ENCODE measurements around the gene KCND3.

KCND3 gene

DNA sequence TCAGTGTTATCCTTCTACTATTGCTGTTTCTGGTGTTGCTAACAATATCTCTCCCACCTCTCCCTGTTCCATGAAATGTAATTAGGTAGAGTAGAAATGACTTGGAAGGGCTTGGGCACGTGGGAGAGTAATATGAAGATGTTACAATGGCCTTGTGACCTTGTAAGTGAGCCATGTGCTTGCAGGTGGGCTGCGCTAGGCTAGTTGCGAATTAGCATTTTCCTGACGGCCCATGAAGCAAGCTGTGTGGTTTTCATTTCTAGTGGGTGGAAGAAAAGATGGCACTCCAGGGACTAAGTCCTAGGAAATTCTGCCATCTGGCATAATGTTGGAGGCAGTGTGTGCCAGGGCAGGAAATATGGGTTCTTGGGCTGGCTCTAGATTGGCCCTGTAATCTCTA lies 241.5 kb downstream of the KCND3 start:
- no peak for DNase-seq (ENCODE audit: low read depth in 1 of 2, low spot score in 1 of 2)
- no peak overlapping the region for H3K27ac ChIP-seq (replicated peaks)
- TF ChIP-seq, protein P1, sequence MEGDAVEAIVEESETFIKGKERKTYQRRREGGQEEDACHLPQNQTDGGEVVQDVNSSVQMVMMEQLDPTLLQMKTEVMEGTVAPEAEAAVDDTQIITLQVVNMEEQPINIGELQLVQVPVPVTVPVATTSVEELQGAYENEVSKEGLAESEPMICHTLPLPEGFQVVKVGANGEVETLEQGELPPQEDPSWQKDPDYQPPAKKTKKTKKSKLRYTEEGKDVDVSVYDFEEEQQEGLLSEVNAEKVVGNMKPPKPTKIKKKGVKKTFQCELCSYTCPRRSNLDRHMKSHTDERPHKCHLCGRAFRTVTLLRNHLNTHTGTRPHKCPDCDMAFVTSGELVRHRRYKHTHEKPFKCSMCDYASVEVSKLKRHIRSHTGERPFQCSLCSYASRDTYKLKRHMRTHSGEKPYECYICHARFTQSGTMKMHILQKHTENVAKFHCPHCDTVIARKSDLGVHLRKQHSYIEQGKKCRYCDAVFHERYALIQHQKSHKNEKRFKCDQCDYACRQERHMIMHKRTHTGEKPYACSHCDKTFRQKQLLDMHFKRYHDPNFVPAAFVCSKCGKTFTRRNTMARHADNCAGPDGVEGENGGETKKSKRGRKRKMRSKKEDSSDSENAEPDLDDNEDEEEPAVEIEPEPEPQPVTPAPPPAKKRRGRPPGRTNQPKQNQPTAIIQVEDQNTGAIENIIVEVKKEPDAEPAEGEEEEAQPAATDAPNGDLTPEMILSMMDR (IDR thresholded peaks at IDR 0.05; ENCODE audit: insufficient read depth, low read length): no peak
- no peak for TF ChIP-seq GABPA (IDR thresholded peaks at IDR 0.05; ENCODE audit: low read depth)
- TF ChIP-seq, protein P2, sequence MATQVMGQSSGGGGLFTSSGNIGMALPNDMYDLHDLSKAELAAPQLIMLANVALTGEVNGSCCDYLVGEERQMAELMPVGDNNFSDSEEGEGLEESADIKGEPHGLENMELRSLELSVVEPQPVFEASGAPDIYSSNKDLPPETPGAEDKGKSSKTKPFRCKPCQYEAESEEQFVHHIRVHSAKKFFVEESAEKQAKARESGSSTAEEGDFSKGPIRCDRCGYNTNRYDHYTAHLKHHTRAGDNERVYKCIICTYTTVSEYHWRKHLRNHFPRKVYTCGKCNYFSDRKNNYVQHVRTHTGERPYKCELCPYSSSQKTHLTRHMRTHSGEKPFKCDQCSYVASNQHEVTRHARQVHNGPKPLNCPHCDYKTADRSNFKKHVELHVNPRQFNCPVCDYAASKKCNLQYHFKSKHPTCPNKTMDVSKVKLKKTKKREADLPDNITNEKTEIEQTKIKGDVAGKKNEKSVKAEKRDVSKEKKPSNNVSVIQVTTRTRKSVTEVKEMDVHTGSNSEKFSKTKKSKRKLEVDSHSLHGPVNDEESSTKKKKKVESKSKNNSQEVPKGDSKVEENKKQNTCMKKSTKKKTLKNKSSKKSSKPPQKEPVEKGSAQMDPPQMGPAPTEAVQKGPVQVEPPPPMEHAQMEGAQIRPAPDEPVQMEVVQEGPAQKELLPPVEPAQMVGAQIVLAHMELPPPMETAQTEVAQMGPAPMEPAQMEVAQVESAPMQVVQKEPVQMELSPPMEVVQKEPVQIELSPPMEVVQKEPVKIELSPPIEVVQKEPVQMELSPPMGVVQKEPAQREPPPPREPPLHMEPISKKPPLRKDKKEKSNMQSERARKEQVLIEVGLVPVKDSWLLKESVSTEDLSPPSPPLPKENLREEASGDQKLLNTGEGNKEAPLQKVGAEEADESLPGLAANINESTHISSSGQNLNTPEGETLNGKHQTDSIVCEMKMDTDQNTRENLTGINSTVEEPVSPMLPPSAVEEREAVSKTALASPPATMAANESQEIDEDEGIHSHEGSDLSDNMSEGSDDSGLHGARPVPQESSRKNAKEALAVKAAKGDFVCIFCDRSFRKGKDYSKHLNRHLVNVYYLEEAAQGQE (IDR thresholded peaks at IDR 0.05; ENCODE audit: insufficient replicate concordance, low read depth): no peak
- TF ChIP-seq SPI1 (IDR thresholded peaks at IDR 0.05; ENCODE audit: borderline replicate concordance, low read depth): no peak
- no peak for TF ChIP-seq POLR2AphosphoS5 (IDR thresholded peaks at IDR 0.05; ENCODE audit: low read depth)
- H3K27me3 ChIP-seq (ENCODE audit: insufficient read depth, poor library complexity, severe bottlenecking): no peaks in the 10 kb centered on the region
- no peak overlapping the region for H3K4me3 ChIP-seq (replicated peaks; ENCODE audit: insufficient read depth, low read length)

DNA sequence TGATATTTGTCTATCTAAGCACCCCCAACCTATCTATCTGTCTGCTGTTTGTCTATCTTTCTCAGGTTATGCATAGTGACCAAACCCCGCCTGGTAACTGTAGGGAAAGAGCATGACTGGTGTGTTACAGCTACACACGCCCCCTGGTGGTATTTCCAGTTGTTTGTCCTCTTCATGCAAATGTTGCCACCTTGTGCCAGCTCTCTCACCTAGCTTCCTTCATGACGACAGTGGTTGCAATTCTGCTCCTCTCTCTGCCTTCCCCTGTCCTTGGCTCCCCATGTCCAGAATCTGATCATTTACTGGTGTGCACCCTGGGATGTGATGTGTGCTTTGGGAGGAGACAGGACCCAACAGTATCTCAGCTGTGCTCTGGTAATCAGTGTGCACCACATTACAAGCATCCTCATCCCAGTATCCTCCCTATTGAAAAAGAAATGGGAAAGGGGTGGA lies 242.2 kb downstream of the KCND3 start:
- TF ChIP-seq, protein P1 (IDR thresholded peaks at IDR 0.05; ENCODE audit: insufficient read depth, low read length): peak; percentile 74
- TF ChIP-seq, protein P2 (IDR thresholded peaks at IDR 0.05; ENCODE audit: insufficient replicate concordance, low read depth): no peak
- peak; percentile 64 to 85 for DNase-seq (ENCODE audit: low read depth in 1 of 2, low spot score in 1 of 2)
- Histone ChIP-seq H3K27ac (replicated peaks) (no peak overlapping the region), H3K27me3 (ENCODE audit: insufficient read depth, poor library complexity, severe bottlenecking) (no peaks in the 10 kb centered on the region), H3K4me3 (replicated peaks; ENCODE audit: insufficient read depth, low read length) (no peak overlapping the region)

DNA sequence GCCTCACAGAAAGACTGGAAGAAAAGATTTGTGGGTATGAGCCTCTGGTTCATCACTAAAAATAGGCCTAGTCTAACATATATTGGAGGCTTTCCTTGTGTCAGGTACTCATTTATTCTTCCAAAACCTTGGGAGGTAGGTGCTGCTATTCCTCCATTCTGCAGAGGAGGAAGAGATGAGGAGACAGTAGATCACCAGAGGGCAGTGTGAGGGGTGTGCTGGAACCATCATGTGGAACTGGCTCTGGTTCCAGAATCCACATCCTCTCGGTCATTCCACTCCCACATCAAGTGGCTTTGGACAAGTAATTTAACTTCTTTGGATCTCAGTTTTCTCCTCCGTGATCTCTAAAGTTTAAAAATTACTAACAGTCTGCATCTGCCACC lies 242.9 kb downstream of the KCND3 start:
- Histone ChIP-seq H3K27me3 (ENCODE audit: insufficient read depth, poor library complexity, severe bottlenecking) (no peaks in the 10 kb centered on the region), H3K27ac (replicated peaks) (no peak overlapping the region), H3K4me3 (replicated peaks; ENCODE audit: insufficient read depth, low read length) (no peak overlapping the region)
- no peak for TF ChIP-seq SPI1 (IDR thresholded peaks at IDR 0.05; ENCODE audit: borderline replicate concordance, low read depth)
- TF ChIP-seq POLR2AphosphoS5 (IDR thresholded peaks at IDR 0.05; ENCODE audit: low read depth): no peak
- no peak for TF ChIP-seq GABPA (IDR thresholded peaks at IDR 0.05; ENCODE audit: low read depth)
- DNase-seq (ENCODE audit: low read depth in 1 of 2, low spot score in 1 of 2): no peak

DNA sequence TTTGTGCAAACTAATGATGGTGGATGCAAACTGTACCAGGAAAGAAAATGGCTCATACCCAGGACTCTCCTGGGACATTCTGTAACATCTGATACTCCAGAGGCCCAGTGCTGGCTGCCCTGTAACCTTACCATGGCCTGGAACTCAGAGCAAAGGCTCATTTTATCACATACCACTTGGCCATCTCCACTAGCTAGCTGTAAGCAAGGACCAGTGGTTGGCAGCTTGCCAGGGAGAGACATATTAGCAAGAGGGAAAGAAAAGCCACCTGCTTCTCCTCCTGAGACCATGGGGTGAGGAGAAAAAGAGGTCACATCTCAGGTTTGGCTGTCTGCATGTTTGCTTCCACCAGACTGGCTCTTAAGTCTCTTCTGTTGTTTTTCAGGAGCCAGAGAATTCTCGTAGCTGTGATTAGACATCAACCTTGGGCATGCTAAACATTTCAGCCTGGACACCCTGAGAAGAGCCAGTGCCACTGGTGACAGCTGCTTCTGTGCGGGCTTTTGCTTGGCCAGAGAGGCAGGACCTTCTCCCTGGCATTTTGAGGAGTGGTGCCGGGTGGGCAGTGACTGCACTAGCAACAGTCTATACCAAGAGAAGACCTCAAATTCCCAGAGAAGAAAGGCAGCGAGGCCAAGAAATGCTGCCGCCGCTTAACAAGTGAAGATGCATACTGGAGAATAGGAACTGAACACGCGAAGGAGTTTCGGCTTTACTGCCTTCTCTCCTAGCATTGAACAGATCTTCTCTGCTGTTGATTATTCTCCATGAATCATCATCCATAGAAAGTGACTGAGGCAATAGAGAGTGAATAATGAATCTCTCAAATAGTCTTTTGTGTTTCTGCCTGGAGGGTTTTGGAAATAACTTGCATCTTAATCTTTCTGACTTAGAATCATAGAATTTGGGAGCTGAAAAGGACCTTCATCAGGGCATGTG lies 243.5 kb downstream of the KCND3 start:
- H3K4me3 ChIP-seq (replicated peaks; ENCODE audit: insufficient read depth, low read length): no peak overlapping the region
- no peak overlapping the region for H3K27ac ChIP-seq (replicated peaks)
- no peak for DNase-seq (ENCODE audit: low read depth in 1 of 2, low spot score in 1 of 2)
- H3K27me3 ChIP-seq (ENCODE audit: insufficient read depth, poor library complexity, severe bottlenecking): peaks cover 5% of the 10 kb centered on the region
- TF ChIP-seq, protein P2 (IDR thresholded peaks at IDR 0.05; ENCODE audit: insufficient replicate concordance, low read depth): no peak
- no peak for TF ChIP-seq SPI1 (IDR thresholded peaks at IDR 0.05; ENCODE audit: borderline replicate concordance, low read depth)
- TF ChIP-seq, protein P1 (IDR thresholded peaks at IDR 0.05; ENCODE audit: insufficient read depth, low read length): no peak
- no peak for TF ChIP-seq POLR2AphosphoS5 (IDR thresholded peaks at IDR 0.05; ENCODE audit: low read depth)
- no peak for TF ChIP-seq GABPA (IDR thresholded peaks at IDR 0.05; ENCODE audit: low read depth)
